OCI-LY7 (cell line): Measurements from ENCODE around the gene CLEC18C.
"Not testable (repeated sequence)": the region's sequence is repeated elsewhere in the genome, so short reads cannot be mapped to it uniquely, and the experiment has no call there.

Experiments
- CTCF ChIP-seq: fragments of 200-600 bp; sonication (generic); conservative IDR thresholded peaks from 2 replicates; pipeline ENCODE4 v1.5.1; 2014; ENCODE audit warnings: mild to moderate bottlenecking, antibody characterized with exemption, low read length, moderate library complexity, mixed read lengths
- EZH2phosphoT487 ChIP-seq: fragments of 200-600 bp; sonication (generic); IDR thresholded peaks from 2 replicates; pipeline ENCODE4 v1.6.1; 2018; ENCODE audit warnings: low read depth, borderline replicate concordance, mild to moderate bottlenecking, mixed run types, antibody characterized with exemption, low read length, moderate library complexity, mixed read lengths

GRCh38 chr16:70147853-70148252 is 25.7 kb upstream of the CLEC18C start:
- not testable (repeated sequence) for TF ChIP-seq CTCF, EZH2phosphoT487
